Activated CD4-positive, alpha-beta T cell treated with anti-CD3 and anti-CD28 coated beads, Interleukin-2, amount 10 ng/mL, durations not matched to agents 7 days and 5 days (primary cell): ENCODE results near the gene ZNF316. TPM values are rescaled to one million over a fixed set of nuclear protein-coding genes. Genes with fewer than 3 reads are reported as not detected.

Source experiments
- CTCF ChIA-PET: fragments of 350-600 bp; sonication (Branson Sonifier 250); formaldehyde crosslinking; loops from one replicate; lab custom pipeline; 2021; ENCODE audit warnings: antibody characterized with exemption; lab: Charles Lee
- POLR2A ChIA-PET: fragments of 350-600 bp; sonication (Branson Sonifier 250); formaldehyde crosslinking; loops from one replicate; lab custom pipeline; 2021; ENCODE audit warnings: antibody characterized with exemption; lab: Charles Lee
- DNase-seq: peaks from one replicate; pipeline ENCODE4 v3.0.0-alpha.2; 2020
- H3K27ac Mint-ChIP-seq: one replicate; pipeline ENCODE4 v1.8.0; 2021; ENCODE audit warnings: mild to moderate bottlenecking, moderate library complexity, mixed read lengths
- H3K27me3 Mint-ChIP-seq: one replicate; pipeline ENCODE4 v1.8.0; 2021; ENCODE audit warnings: mixed read lengths
- H3K36me3 Mint-ChIP-seq: one replicate; pipeline ENCODE4 v1.8.0; 2021; ENCODE audit warnings: low read depth, mixed read lengths
- H3K4me1 Mint-ChIP-seq: one replicate; pipeline ENCODE4 v1.8.0; 2021; ENCODE audit warnings: mixed read lengths
- H3K4me3 Mint-ChIP-seq: one replicate; pipeline ENCODE4 v1.8.0; 2021; ENCODE audit warnings: mild to moderate bottlenecking, moderate library complexity, mixed read lengths
- H3K9me3 Mint-ChIP-seq: one replicate; pipeline ENCODE4 v1.8.0; 2021; ENCODE audit warnings: mixed read lengths
- total RNA-seq, 2 experiments: library from RNA; stranded (reverse); gene quantifications; one replicate each; pipeline ENCODE4 v1.2.3, GENCODE V29; 2021

Gene ZNF316
- total RNA-seq, 2 experiments from 2014 or later = 20.2 to 31.5 TPM

DNA sequence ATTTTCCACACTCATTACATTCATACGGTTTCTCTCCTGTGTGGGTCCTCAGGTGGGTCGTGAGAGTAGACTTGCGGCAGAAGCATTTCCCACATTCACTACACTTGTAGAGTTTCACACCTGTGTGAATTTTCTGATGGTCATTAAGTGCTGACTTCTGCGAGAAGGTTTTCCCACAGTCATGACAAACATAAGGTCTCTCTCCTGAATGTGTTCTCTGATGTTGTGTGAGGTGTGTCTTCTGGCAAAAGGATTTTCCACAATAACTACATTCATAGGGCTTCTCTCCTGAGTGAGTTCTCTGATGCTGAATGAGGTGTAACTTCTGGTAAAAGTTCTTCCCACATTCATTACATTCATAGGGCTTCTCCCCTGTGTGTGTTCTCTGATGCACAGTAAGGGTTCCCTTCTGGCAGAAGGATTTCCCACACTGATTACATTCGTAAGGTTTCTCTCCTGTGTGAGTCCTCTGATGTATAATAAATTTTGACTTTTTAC lies 54.5 kb downstream of the ZNF316 start:
- ChIA-PET CTCF (no interaction called here), POLR2A (no interaction called here)
- Mint-ChIP-seq H3K4me3 (no peak overlapping the region), H3K4me1 (no peaks in the 10 kb centered on the region), H3K27me3 (no peaks in the 10 kb centered on the region), H3K9me3 (peaks cover 60% of the 10 kb centered on the region), H3K36me3 (peaks cover 38% of the 10 kb centered on the region), H3K27ac (no peak overlapping the region)
- no peak for DNase-seq

DNA sequence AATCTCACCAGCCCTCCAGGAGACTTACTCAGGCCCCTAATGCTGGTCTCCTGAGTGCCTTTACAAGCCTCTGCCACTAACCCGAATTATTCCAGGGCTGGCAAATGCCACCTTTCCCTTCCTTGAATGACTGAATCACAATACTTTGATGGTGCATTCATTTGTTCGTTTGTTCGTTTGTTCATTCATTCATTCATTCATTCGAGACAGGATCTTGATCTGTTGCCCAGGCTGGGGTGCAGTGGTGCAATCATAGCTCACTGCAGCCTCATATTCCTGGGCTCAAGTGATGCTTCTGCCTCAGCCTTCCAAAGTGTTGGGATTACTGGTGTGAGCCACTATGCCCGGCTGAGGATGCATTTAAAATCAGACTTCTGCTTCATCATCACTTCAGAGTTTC lies 63.7 kb downstream of the ZNF316 start:
- POLR2A ChIA-PET = no interaction called here

DNA sequence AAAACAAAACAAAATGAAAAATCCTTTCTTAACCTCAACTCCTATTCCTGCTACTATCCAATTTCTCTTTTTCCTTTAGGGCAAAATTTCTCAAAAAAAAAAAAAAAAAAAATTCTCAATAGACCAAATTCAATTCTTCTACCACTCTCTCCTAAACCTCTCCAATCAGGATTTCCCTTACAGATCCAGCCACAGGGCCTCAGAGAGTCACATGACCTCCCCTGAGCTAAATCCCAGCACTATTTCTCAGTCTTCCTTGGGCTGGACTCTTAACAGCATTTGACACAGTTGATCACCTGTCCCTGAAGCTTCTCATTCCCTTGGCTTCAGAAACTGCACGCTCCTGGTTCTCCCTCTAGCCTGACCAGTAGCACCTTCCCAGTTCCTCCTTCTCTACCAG lies 64.7 kb downstream of the ZNF316 start:
- Mint-ChIP-seq H3K27ac (no peak overlapping the region), H3K4me3 (no peak overlapping the region)

More for the DNA sequence above, 63.7 kb downstream of the ZNF316 start:
- Mint-ChIP-seq H3K4me3 (no peak overlapping the region), H3K9me3 (peaks cover 48% of the 10 kb centered on the region), H3K27ac (no peak overlapping the region), H3K27me3 (no peaks in the 10 kb centered on the region), H3K36me3 (peaks cover 51% of the 10 kb centered on the region), H3K4me1 (peaks cover 33% of the 10 kb centered on the region)
- no peak for DNase-seq
- CTCF ChIA-PET = no interaction called here

More for the DNA sequence above, 64.7 kb downstream of the ZNF316 start:
- H3K36me3 Mint-ChIP-seq = peaks cover 55% of the 10 kb centered on the region
- peaks cover 35% of the 10 kb centered on the region for H3K4me1 Mint-ChIP-seq
- DNase-seq = no peak
- H3K27me3 Mint-ChIP-seq = no peaks in the 10 kb centered on the region
- peaks cover 48% of the 10 kb centered on the region for H3K9me3 Mint-ChIP-seq
- ChIA-PET CTCF (interaction anchor here (0.6 kb wide), 2 partner anchors 225 to 530 kb away, joined by 3 read pairs; no protein-coding TSS in a partner anchor), POLR2A (no interaction called here)

Other genes starting within 250 kb of the ZNF316 start
- gene DAGLB, start 189.4 kb upstream of the ZNF316 start, total RNA-seq = 10 to 100 TPM; 18.3 to 22.4 TPM
- gene KDELR2, start 153.2 kb upstream of the ZNF316 start, total RNA-seq = 10 to 100 TPM; 61.1 to 63.5 TPM
- gene GRID2IP, start 85.9 kb upstream of the ZNF316 start, total RNA-seq = under 1 TPM in 1 of 2 experiments, not detected in 1; 0.07 TPM
- gene ZDHHC4, start 59.9 kb upstream of the ZNF316 start, total RNA-seq = 10 to 100 TPM; 29.9 to 35.3 TPM
- 10 to 100 TPM; 40.4 to 48.3 TPM for gene INTS15, start 47.3 kb upstream of the ZNF316 start, total RNA-seq
- gene ZNF853, start 21.7 kb upstream of the ZNF316 start, total RNA-seq = under 1 TPM; 0.30 to 0.33 TPM
- gene ZNF12, start 69.6 kb downstream of the ZNF316 start, total RNA-seq = 10 to 100 TPM; 24.9 to 25.7 TPM
- under 1 TPM; 0.22 to 0.31 TPM for gene RSPH10B2, start 116.8 kb downstream of the ZNF316 start, total RNA-seq
- 10 to 100 TPM; 61.3 to 70.0 TPM for gene CCZ1B, start 189.0 kb downstream of the ZNF316 start, total RNA-seq